IMR-90 (cell line): Measurements from ENCODE around the gene ANKRD22. TPM values are rescaled to one million over a fixed set of nuclear protein-coding genes. Genes with fewer than 3 reads are reported as not detected.

ENCODE experiments used
- ATAC-seq: fragments of 200-7000 bp; cut with Tn5 transposase; 2 replicates; pipeline ENCODE4 v1.9.1; 2020; ENCODE audit warnings: low read depth, mild to moderate bottlenecking, moderate library complexity
- BruUV-seq: library from RNA; stranded (reverse); fragments of 400-500 nt; replicated peaks from 2 replicates; lab custom pipeline; 2021; lab: Mats Ljungman, UMichigan
- CTCF ChIA-PET: fragments of 300-600 bp; formaldehyde crosslinking; extraction: SDS; loops from one replicate; lab custom pipeline; 2021; ENCODE audit warnings: antibody characterized with exemption; lab: Yijun Ruan, JAX
- POLR2A ChIA-PET: fragments of 300-600 bp; sonication (Branson Sonifier 250); formaldehyde crosslinking; loops from one replicate; lab custom pipeline; 2022; ENCODE audit warnings: antibody characterized with exemption; ENCODE audit not compliant: unreplicated experiment; lab: Charles Lee
- DNase-seq: peaks from one replicate; pipeline ENCODE4 v3.0.0; 2013
- H2AFZ ChIP-seq: replicated peaks from 2 replicates; pipeline ENCODE3; 2013; ENCODE audit warnings: low read length, mild to moderate bottlenecking; ENCODE audit not compliant: poor library complexity
- H2AK5ac ChIP-seq: 2 replicates; pipeline ENCODE4 v1.6.1; 2013; ENCODE audit warnings: low read depth, low read length, inconsistent platforms
- H2AK9ac ChIP-seq: replicated peaks from 2 replicates; pipeline ENCODE3; 2013; ENCODE audit warnings: mild to moderate bottlenecking, low read depth, low read length, moderate library complexity; ENCODE audit not compliant: poor library complexity
- H2BK120ac ChIP-seq: 2 replicates; pipeline ENCODE4 v1.6.1; 2013; ENCODE audit warnings: low read depth, low read length, inconsistent platforms
- H2BK15ac ChIP-seq: 3 replicates; pipeline ENCODE4 v1.6.1; 2013; ENCODE audit warnings: low read depth, low read length, inconsistent platforms
- H2BK20ac ChIP-seq: 2 replicates; pipeline ENCODE4 v1.6.1; 2013; ENCODE audit warnings: low read depth, mild to moderate bottlenecking, inconsistent platforms, low read length, moderate library complexity
- H2BK5ac ChIP-seq: 2 replicates; pipeline ENCODE4 v1.6.1; 2013; ENCODE audit warnings: mild to moderate bottlenecking, low read depth, low read length, inconsistent platforms; ENCODE audit not compliant: poor library complexity, severe bottlenecking
- H3K14ac ChIP-seq: replicated peaks from 2 replicates; pipeline ENCODE4 v1.6.1; 2013; ENCODE audit warnings: low read depth, low read length, inconsistent platforms
- H3K18ac ChIP-seq: 2 replicates; pipeline ENCODE4 v1.6.1; 2013; ENCODE audit warnings: low read depth, low read length, control low read depth
- H3K23ac ChIP-seq: 2 replicates; pipeline ENCODE4 v1.6.1; 2013; ENCODE audit warnings: low read depth, low read length, inconsistent platforms
- H3K27ac ChIP-seq: 2 replicates; pipeline ENCODE4 v1.5.1; 2013; ENCODE audit warnings: mild to moderate bottlenecking, control low read depth, low read length; ENCODE audit not compliant: insufficient read depth
- H3K27me3 ChIP-seq: 2 replicates; pipeline ENCODE4 v1.6.1; 2013; ENCODE audit warnings: low read length; ENCODE audit not compliant: control insufficient read depth, insufficient read depth
- H3K36me3 ChIP-seq: 2 replicates; pipeline ENCODE4 v1.6.1; 2013; ENCODE audit warnings: low read length, mixed read lengths; ENCODE audit not compliant: control insufficient read depth, insufficient read depth
- H3K4ac ChIP-seq: 2 replicates; pipeline ENCODE4 v1.6.1; 2013; ENCODE audit warnings: low read depth, low read length, inconsistent platforms
- H3K4me1 ChIP-seq: 2 replicates; pipeline ENCODE4 v1.6.1; 2013; ENCODE audit warnings: low read length, mixed read lengths; ENCODE audit not compliant: control insufficient read depth, insufficient read depth
- H3K4me2 ChIP-seq: 2 replicates; pipeline ENCODE4 v1.6.1; 2013; ENCODE audit warnings: low read depth, mild to moderate bottlenecking, control low read depth, low read length, moderate library complexity
- H3K4me3 ChIP-seq: 2 replicates; pipeline ENCODE4 v1.5.1; 2013; ENCODE audit warnings: low read depth, mild to moderate bottlenecking, control low read depth, low read length, moderate library complexity; ENCODE audit not compliant: insufficient read depth
- H3K56ac ChIP-seq: 2 replicates; pipeline ENCODE4 v1.6.1; 2013; ENCODE audit warnings: low read length, inconsistent platforms; ENCODE audit not compliant: insufficient read depth; ENCODE audit errors: extremely low read depth
- H3K79me1 ChIP-seq, 2 experiments: 2 replicates each; pipeline ENCODE4 v1.6.1; 2013; ENCODE audit warnings: low read length in 2 of 2, inconsistent platforms in 1 of 2, low read depth in 1 of 2
- H3K9ac ChIP-seq: 2 replicates; pipeline ENCODE4 v1.6.1; 2013; ENCODE audit warnings: low read depth, low read length, control low read depth
- H3K9me1 ChIP-seq: 2 replicates; pipeline ENCODE4 v1.6.1; 2013; ENCODE audit warnings: low read length, inconsistent platforms; ENCODE audit not compliant: insufficient read depth
- H3K9me3 ChIP-seq: 2 replicates; pipeline ENCODE4 v1.6.1; 2013; ENCODE audit warnings: low read length; ENCODE audit not compliant: control insufficient read depth, insufficient read depth
- H4K20me1 ChIP-seq: 2 replicates; pipeline ENCODE4 v1.6.1; 2013; ENCODE audit warnings: low read length, inconsistent platforms; ENCODE audit not compliant: insufficient read depth
- H4K5ac ChIP-seq: 2 replicates; pipeline ENCODE4 v1.6.1; 2013; ENCODE audit warnings: mild to moderate bottlenecking, low read depth, low read length, control low read depth
- H4K8ac ChIP-seq, 2 experiments: 2 replicates each; pipeline ENCODE4 v1.6.1; 2013; ENCODE audit warnings: low read depth in 2 of 2, low read length in 2 of 2, control low read depth in 1 of 2, inconsistent platforms in 1 of 2
- H4K91ac ChIP-seq: 2 replicates; pipeline ENCODE4 v1.6.1; 2013; ENCODE audit warnings: low read depth, low read length, inconsistent platforms; ENCODE audit not compliant: insufficient read depth
- BHLHE40 ChIP-seq: fragments of 150-350 bp; IDR thresholded peaks from 2 replicates; pipeline ENCODE4 v1.6.1; 2016; ENCODE audit warnings: mild to moderate bottlenecking, low read depth, low read length
- CEBPB ChIP-seq: IDR thresholded peaks from 2 replicates; pipeline ENCODE4 v1.6.1; 2012; ENCODE audit warnings: low read depth, low read length, improper control_type of control experiment
- CHD1 ChIP-seq: IDR thresholded peaks from 2 replicates; pipeline ENCODE4 v1.6.1; 2012; ENCODE audit warnings: low read depth, low read length, improper control_type of control experiment
- CTCF ChIP-seq: conservative IDR thresholded peaks from 2 replicates; pipeline ENCODE4 v1.5.1; 2012; ENCODE audit warnings: mild to moderate bottlenecking, low read depth, low read length, improper control_type of control experiment
- FOS ChIP-seq: fragments of 150-350 bp; IDR thresholded peaks from 2 replicates; pipeline ENCODE4 v1.6.1; 2016; ENCODE audit warnings: low read depth, low read length
- MAFK ChIP-seq: IDR thresholded peaks from 2 replicates; pipeline ENCODE4 v1.6.1; 2012; ENCODE audit warnings: low read depth, low read length, improper control_type of control experiment
- MAZ ChIP-seq: IDR thresholded peaks from 2 replicates; pipeline ENCODE4 v1.6.1; 2012; ENCODE audit warnings: low read depth, mild to moderate bottlenecking, low read length, improper control_type of control experiment, moderate library complexity, borderline replicate concordance
- MXI1 ChIP-seq: IDR thresholded peaks from 2 replicates; pipeline ENCODE4 v1.6.1; 2012; ENCODE audit warnings: low read depth, mild to moderate bottlenecking, low read length, moderate library complexity, borderline replicate concordance
- NFE2L2 ChIP-seq: fragments of 150-350 bp; IDR thresholded peaks from 2 replicates; pipeline ENCODE4 v1.6.1; 2016; ENCODE audit warnings: low read depth, mild to moderate bottlenecking, low read length
- POLR2A ChIP-seq: IDR thresholded peaks from 2 replicates; pipeline ENCODE4 v1.6.1; 2012; ENCODE audit warnings: mild to moderate bottlenecking, low read depth, low read length
- RAD21 ChIP-seq: IDR thresholded peaks from 2 replicates; pipeline ENCODE4 v1.6.1; 2012; ENCODE audit warnings: low read length, improper control_type of control experiment
- RCOR1 ChIP-seq: IDR thresholded peaks from 2 replicates; pipeline ENCODE4 v1.6.1; 2012; ENCODE audit warnings: mild to moderate bottlenecking, low read length, improper control_type of control experiment; ENCODE audit not compliant: insufficient replicate concordance
- RFX5 ChIP-seq: IDR thresholded peaks from 2 replicates; pipeline ENCODE4 v1.8.0; 2012; ENCODE audit warnings: low read depth, mild to moderate bottlenecking, low read length, moderate library complexity
- SMC3 ChIP-seq: fragments of 150-350 bp; IDR thresholded peaks from 2 replicates; pipeline ENCODE4 v1.6.1; 2016; ENCODE audit warnings: low read depth, mild to moderate bottlenecking, antibody characterized with exemption, low read length, moderate library complexity
- USF2 ChIP-seq: fragments of 150-350 bp; IDR thresholded peaks from 2 replicates; pipeline ENCODE4 v1.6.1; 2017; ENCODE audit warnings: mild to moderate bottlenecking, antibody characterized with exemption, low read length, low read depth
- WGBS, 2 experiments: methylation state at CpG; one replicate each; pipeline versions ENCODE4 v1.1.5 to v1.1.7; 2013; ENCODE audit warnings: missing lambda C conversion rate in 2 of 2; ENCODE audit not compliant: insufficient read length in 1 of 2; ENCODE audit errors: extremely low coverage in 2 of 2; 5-methylcytosine and 5-hydroxymethylcytosine counted together
- dilution Hi-C: fragments of 300-500 bp; cut with HindIII; formaldehyde crosslinking; loops from one replicate; pipeline ENCODE4 v1.14.3; 2018; ENCODE audit warnings: low sequenced_read_pairs; ENCODE audit not compliant: unreplicated experiment
- in situ Hi-C: fragments of 300-500 bp; cut with MboI; formaldehyde crosslinking; loops from 3 replicates; pipeline ENCODE4 v1.14.3; 2019; ENCODE audit warnings: low sequenced_read_pairs, inconsistent platforms, mixed read lengths
- intact Hi-C: fragments of 100-400 bp; cut with micrococcal nuclease; formaldehyde crosslinking; loops from 2 replicates; pipeline ENCODE4 v1.10.0; 2022
- polyA plus RNA-seq, 3 experiments: library from polyadenylated mRNA; depleted of rRNA; stranded (reverse); fragments of >200 nt; gene quantifications; 2 replicates each; pipeline ENCODE4 v1.2.3, GENCODE V29; 2012; ENCODE audit warnings: low replicate concordance in 1 of 3
- total RNA-seq: library from RNA; depleted of rRNA; stranded (reverse); fragments of >200 nt; gene quantifications from 2 replicates; pipeline ENCODE4 v1.2.3, GENCODE V29; 2012
- TF ChIP-seq, protein P1 (sequence below): fragments of 150-350 bp; IDR thresholded peaks from 2 replicates; pipeline ENCODE4 v1.6.1; 2016; ENCODE audit warnings: low read depth, mild to moderate bottlenecking, low read length, moderate library complexity, borderline replicate concordance

The ANKRD22 gene
- total and polyA plus RNA-seq, 2 of the 4 experiments (the other 2 are of a cell fraction), result not detected

DNA sequence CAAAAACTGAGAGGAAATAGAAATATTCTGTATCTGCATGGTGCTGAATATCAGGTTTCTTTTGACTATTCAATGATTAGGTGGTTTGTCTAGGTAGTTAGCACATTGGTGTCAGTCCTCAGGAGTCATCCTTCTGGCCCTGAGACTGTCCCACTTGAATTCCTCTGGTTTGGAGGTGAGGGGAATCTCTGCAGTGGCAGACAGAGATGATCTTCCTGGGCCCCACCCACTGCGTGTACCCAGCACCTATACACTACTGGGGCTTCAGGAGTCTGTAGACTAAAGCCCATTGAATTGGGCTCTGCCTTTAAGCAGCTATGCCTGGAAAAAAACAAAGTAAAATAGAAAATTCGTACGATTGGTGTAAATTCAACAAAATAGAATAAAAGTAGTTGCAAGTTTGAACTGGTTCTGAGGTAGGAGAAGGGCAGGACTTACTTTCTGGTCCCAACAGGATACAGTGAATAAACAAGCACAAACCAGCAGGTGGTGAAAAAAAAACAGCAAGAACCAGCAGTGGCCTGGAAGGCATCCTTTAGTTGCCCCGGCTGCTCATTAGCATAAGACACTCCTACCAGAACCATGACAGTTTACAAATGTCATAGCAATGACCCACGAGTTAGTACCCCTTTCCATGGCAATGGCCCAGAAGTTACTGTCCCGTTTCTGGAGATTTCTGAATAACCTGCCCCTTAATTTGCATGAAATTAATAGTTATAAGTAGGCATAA lies 47.4 kb downstream of the ANKRD22 start:
- Histone ChIP-seq H3K4me3 (no peak overlapping the region), H2BK20ac (no peak overlapping the region), H3K23ac (no peak overlapping the region), H3K36me3 (no peaks in the 10 kb centered on the region), H2BK15ac (no peak overlapping the region; the same call in 2 of the 3 replicates), H3K14ac (no peak overlapping the region), H4K5ac (no peak overlapping the region), H2AFZ (no peak overlapping the region), H3K4me1 (0 out of 2 replicates have a peak, but pooled peaks cover 2% of the 10 kb centered on the region), H2AK9ac (no peak overlapping the region), H3K9ac (no peak overlapping the region), H4K20me1 (no peaks in the 10 kb centered on the region), H2BK120ac (no peak overlapping the region), H2AK5ac (no peak overlapping the region), H3K79me1 (no peaks in the 10 kb centered on the region), H4K8ac (no peak overlapping the region), H3K18ac (no peak overlapping the region), H2BK5ac (no peak overlapping the region), H3K27me3 (peaks cover 5% of the 10 kb centered on the region), H3K4ac (no peak overlapping the region), H3K4me2 (no peak overlapping the region), H3K9me3 (no peaks in the 10 kb centered on the region), H3K9me1 (no peaks in the 10 kb centered on the region), H3K27ac (no peak overlapping the region), H3K56ac (no peak overlapping the region), H4K91ac (no peak overlapping the region)
- BruUV-seq, result no TSS peak
- DNase-seq, result no peak
- intact Hi-C loops (no loop called here), in situ Hi-C loops (no loop called here), dilution Hi-C loops (no loop called here)
- ATAC-seq, result no peak
- POLR2A ChIA-PET, result no interaction called here
- CTCF ChIA-PET, result no interaction called here
- whole genome bisulfite sequencing, 2 experiments, result no CpG with 5 or more reads among the region's 6 CpGs
- no peak for TF ChIP-seq RCOR1
- TF ChIP-seq MXI1, result no peak
- no peak for TF ChIP-seq BHLHE40
- no peak for TF ChIP-seq USF2
- no peak for TF ChIP-seq FOS
- TF ChIP-seq CEBPB, result no peak
- no peak for TF ChIP-seq NFE2L2
- TF ChIP-seq POLR2A, result no peak
- TF ChIP-seq RFX5, result no peak
- TF ChIP-seq RAD21, result no peak
- TF ChIP-seq CHD1, result no peak
- no peak for TF ChIP-seq MAZ
- no peak for TF ChIP-seq SMC3
- TF ChIP-seq, protein P1, sequence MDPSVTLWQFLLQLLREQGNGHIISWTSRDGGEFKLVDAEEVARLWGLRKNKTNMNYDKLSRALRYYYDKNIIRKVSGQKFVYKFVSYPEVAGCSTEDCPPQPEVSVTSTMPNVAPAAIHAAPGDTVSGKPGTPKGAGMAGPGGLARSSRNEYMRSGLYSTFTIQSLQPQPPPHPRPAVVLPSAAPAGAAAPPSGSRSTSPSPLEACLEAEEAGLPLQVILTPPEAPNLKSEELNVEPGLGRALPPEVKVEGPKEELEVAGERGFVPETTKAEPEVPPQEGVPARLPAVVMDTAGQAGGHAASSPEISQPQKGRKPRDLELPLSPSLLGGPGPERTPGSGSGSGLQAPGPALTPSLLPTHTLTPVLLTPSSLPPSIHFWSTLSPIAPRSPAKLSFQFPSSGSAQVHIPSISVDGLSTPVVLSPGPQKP, result no peak
- no peak for TF ChIP-seq MAFK
- TF ChIP-seq CTCF, result no peak
